Measurements from ENCODE around the gene FAM9A. TPM values are rescaled to one million over a fixed set of nuclear protein-coding genes. Genes with fewer than 3 reads are reported as not detected.

Gene FAM9A
- total RNA-seq, 2 donors from 2014 or later = not detected

DNA sequence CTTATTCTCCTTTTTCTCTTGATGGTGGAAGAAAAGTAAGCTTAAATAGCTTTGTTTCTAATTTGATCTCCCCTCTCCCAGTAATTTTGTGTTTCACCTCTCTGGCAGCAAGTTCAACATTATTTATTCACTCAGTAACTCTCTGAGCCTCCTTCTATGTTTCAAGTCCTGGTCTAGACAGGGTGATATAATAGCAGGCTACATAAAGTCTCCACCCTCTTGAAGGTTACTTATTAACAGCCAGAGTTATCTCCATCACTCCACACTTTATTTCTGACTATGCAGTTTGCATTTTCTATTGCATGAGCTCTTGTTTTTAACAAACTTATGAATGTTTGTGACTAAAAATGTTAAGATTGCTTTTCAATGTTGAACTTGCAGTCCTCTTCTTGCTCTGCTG lies 51.5 kb downstream of the FAM9A start:
- intact Hi-C loops (cut with DNase I) = loop anchor here (5.0 kb wide), 2 partner anchors 98 to 757 kb away; no protein-coding TSS in a partner anchor
- DNase-seq (ENCODE audit: low spot score) = no peak

DNA sequence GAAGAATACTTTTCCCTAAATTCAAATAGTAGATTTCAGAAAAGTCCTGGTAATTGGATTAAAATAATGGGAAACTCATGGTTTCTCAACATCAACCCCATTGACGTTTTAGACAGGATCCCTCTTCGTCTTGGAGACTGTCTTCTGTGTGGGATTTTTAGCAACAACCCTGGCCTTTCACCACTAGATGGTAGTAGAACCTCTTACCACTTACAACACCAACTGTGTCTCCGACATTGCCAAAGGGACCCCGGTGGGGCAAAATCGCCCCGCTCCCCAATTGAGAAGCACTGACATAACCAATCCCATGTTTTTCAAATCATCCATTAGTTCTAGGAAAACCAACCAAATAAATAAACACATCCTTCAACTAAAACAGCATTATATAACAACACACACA lies 52.3 kb downstream of the FAM9A start:
- DNase-seq (ENCODE audit: low spot score) = no peak
- intact Hi-C loops (cut with DNase I) = loop anchor here in 1 of 2 donors (5.0 kb wide), 1 partner anchor 757 kb away; no protein-coding TSS in a partner anchor

DNA sequence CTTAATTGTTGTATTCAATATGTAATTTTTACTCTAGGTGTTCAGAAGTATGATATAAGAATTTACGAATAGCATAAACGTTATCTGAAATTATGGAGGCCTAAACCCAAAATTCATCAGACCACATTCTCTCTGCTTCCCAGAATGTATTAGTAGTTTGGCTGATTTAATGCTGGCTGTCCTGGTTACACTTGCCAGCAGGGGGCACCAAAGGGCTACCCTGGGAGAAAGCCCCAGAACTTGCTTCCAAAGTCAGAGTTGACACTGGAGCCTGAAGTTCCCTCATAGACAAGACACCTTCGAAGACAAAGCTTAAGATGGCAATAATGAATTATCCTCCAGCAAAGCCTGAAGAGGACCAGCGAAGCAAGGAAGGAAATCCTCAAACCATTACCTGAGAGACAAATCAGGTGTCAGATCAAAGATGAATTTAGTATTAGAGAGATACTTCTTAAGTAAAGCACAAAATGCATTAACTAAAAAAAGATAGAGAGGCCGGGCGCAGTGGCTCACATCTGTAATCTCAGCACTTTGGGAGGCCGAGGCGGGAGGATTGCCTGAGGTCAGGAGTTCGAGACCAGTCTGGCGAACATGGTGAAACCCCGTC lies 58.0 kb downstream of the FAM9A start:
- DNase-seq (ENCODE audit: low spot score) = no peak
- intact Hi-C loops (cut with DNase I) = no loop called here

DNA sequence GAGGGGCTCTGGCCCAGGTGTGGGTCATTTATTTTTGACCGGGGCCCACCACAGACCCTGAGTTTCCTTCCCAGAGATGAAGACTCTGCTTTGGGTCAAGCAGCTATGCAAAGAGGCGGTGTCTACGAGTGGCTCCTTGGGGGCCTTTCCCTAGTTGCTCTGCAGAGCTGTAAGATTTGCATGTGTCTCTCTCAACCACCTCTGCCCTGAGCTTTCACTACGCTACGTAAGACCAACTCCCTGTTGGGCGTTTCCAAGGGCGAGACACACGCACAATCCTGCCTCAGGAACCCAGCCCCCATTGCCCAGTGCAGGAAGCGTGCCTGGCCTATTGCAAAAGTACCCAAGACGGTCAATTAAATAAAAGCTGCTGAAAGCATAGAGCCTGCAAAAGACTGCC lies 59.2 kb downstream of the FAM9A start:
- intact Hi-C loops (cut with DNase I) = no loop called here
- DNase-seq (ENCODE audit: low spot score) = no peak

Other genes starting within 250 kb of the FAM9A start
- 1 to 10 TPM in 1 of 2 donors, under 1 TPM in 1; 0.95 to 3.1 TPM for gene ANOS1, start 69.2 kb downstream of the FAM9A start, total RNA-seq
- gene FAM9B, start 232.7 kb upstream of the FAM9A start, total RNA-seq = not detected

Measured in posterior vena cava (tissue), 2 donors.